Gastrocnemius medialis (tissue), 4 donors: Measurements from ENCODE around the gene PRKCQ.

Experiments used
- CTCF ChIP-seq, 5 experiments: fragments of 450-650 bp in 3 of 5; fragments of 200-600 bp in 2 of 5; sonication (generic) in 2 of 5; IDR thresholded peaks in 4 of 5; conservative IDR thresholded peaks in 1 of 5; 1 replicate in 4 of 5; 2 replicates in 1 of 5; pipeline ENCODE4 v1.5.1; 2016 to 2019; ENCODE audit warnings: antibody characterized with exemption in 5 of 5, mild to moderate bottlenecking in 3 of 5, moderate library complexity in 3 of 5
- POLR2A ChIP-seq, 2 donors: fragments of 450-650 bp; IDR thresholded peaks; one replicate each; pipeline ENCODE4 v1.6.1; 2017; ENCODE audit warnings: antibody characterized with exemption in 2 of 2, mild to moderate bottlenecking in 2 of 2, moderate library complexity in 2 of 2

- TF ChIP-seq CTCF (IDR thresholded peaks at IDR 0.05 in 4 of 5, conservative IDR thresholded peaks at IDR 0.05 in 1 of 5): no peak
- TF ChIP-seq POLR2A (IDR thresholded peaks at IDR 0.05): no peak
These were observed 29.5 kb upstream of the PRKCQ start for GRCh38 chr10:6609625-6610024.
